Measurements from ENCODE around the gene SDF4.

The SDF4 gene

GRCh38 chr1:1228596-1229321 lies 3.0 kb downstream of the SDF4 start:
- no peak for DNase-seq (ENCODE audit: low read depth)

- no peak for DNase-seq (ENCODE audit: low read depth)
Measured at GRCh38 chr1:1228187-1228586, 3.6 kb downstream of the SDF4 start.

GRCh38 chr1:1227386-1227785 lies 4.4 kb downstream of the SDF4 start:
- DNase-seq (ENCODE audit: low read depth): no peak

DNA sequence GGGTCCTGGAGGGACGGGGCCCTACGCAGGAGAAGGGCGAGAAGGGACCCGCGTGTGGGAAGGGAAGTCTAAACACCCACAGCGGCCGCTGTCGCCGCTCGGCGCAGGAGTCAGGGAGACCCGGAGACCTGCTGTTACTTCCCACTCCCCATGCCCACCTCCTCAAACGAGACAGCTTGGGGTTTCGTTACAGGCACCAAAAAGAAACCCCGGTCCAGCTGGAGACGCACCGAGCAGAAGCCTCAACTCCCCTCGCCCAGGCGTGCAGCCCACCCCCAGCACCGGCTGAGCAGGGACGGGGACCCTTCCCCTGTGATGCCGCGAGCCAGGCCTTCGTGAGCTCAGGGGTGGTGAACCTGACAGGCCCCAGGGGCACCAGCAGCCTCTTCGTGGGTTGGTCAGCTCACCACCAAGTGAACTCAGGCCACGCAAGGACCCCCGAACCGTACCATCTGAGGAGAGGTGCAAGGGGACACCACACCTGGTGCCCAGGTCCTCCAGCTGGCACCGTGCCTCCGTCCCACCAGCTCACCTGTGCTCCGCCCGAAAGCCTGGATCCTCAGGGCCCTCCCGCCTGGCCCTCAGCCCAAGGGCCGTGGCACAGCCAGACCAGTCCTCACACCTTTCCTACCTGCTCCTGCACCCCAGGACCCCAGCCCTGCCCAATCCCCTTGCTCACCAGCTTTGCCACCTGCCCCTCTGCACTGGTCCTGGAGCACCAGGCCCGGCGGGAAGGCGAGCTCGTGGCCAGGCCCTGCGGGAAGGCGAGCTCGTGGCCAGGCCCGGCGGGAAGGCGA lies 5.0 kb downstream of the SDF4 start:
- DNase-seq (ENCODE audit: low read depth): no peak

GRCh38 chr1:1225913-1226312 lies 5.9 kb downstream of the SDF4 start:
- no peak for DNase-seq (ENCODE audit: low read depth)

- DNase-seq (ENCODE audit: low read depth): no peak
Measured at GRCh38 chr1:1225238-1225845, 6.5 kb downstream of the SDF4 start.

DNA sequence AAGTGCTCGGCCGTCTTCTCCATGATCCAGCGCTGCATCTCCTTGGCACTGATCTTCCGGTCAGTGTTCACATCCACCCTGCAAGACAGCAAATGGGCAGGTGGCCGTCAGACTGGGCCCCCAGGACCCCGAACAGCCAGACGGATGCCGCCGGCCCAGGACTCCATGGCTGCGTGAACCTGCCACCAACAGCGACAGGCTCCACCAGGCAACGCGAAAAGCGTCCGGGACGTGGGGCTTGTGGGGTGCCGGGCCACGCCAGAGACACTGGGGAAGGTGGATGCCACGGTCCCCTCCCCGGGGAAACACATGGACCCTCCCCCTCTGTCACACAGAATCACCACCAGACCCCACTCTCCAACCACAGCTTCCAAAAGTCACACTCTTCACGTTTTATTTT lies 7.9 kb downstream of the SDF4 start:
- no peak for DNase-seq (ENCODE audit: low read depth)

DNA sequence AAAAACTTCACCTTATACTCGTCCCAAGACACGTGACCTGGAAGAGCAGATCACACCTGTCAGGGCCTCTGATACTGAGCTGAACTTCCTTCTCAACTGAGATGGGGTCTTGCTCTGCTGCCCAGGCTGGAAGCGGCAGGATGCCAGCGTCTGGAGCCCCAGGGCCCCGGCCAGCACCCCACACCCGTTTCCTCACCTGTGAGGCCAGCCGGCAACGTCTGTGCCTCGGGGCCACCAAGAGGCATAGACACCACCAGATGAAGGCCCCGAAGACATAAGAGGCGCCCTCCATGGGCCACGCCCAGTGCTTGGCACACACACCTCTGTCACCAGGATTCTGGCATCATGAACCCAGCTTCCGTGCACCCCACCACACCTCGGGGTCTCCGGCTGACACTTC lies 8.5 kb downstream of the SDF4 start:
- DNase-seq (ENCODE audit: low read depth): no peak

DNA sequence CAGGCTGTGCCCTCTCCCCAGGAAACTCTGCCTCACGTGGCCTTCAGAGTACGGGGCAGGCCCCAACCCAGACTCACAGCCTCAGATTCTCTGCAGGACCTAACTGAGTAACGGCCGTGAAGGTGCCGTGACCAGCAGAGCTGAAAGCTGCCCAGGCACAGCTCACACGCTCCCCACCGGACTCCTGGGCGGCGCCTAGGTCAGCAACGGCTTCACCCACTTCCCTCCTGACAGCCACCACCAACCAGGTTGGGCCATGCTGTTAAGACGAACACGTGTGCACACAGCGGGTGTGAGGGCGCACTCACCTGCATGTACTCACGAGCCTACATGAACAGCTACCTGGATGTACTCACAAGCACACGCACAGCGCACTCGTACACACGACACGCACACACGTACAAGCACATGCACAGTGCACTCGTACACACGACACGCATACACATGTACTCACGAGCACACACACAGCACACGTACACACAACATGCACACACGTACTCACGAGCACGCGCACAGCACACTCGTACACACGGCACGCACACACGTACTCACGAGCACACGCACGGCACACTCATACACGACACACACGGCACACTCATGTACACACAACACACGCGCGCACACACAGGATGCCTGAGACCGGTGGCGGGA lies 9.1 kb downstream of the SDF4 start:
- DNase-seq (ENCODE audit: low read depth): no peak

DNA sequence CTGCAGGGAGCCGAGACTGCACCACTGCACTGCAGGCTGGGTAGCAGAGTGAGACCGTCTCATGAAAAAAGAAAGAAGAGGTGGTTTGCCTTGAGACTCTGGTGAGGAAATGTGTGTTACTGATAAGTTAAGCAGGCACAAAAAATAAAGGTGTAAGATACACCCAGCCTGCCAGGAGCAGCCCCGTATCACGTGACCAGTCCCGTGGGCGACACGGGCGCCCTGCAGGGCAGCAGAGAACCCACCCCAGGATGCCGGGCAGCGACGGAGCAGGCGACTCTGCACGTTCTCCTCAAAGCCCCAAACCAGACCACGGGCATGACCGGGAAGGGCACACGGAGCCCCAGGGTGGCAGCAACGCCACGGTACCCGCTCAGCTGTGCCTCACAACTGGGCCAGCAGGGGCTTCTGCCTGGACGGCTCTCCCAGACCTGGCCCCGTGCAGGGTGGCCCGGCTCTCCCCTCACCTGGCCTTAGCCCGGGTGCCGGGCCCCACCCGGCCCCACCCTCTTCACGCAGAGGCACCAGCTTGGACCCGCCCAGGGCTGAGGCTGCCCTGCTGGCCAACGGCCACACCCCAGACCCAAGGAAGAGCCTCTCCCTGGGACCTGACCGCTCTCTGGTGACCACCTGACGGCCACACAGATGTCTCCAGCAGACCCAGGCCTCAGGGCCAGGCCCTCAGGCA lies 9.8 kb downstream of the SDF4 start:
- DNase-seq (ENCODE audit: low read depth): no peak

GRCh38 chr1:1220197-1220596 lies 11.6 kb downstream of the SDF4 start:
- no peak for DNase-seq (ENCODE audit: low read depth)

DNA sequence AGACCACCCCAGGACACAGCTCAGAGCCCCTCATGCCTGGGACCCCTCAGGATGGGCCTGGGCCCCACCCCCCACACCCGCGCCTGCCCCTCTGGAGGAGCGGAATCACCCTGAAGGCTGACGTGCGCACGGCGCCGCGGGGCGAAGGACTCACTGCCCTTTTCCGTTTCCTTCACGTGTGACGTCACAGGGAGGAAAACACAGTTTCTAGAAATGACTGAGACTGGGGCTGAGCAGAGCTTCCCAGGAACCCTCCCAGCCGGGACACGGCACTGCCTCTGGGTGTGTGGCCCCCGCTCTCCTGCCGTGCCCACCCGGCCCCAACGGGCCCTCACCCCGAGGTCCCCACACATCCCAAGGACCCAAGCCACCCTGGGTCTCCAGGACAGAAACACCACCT lies 12.5 kb downstream of the SDF4 start:
- no peak for DNase-seq (ENCODE audit: low read depth)

- DNase-seq (ENCODE audit: low read depth): no peak
Measured at GRCh38 chr1:1218524-1219200, 13.1 kb downstream of the SDF4 start.

GRCh38 chr1:1217621-1218523 lies 13.9 kb downstream of the SDF4 start:
- DNase-seq (ENCODE audit: low read depth): no peak

DNA sequence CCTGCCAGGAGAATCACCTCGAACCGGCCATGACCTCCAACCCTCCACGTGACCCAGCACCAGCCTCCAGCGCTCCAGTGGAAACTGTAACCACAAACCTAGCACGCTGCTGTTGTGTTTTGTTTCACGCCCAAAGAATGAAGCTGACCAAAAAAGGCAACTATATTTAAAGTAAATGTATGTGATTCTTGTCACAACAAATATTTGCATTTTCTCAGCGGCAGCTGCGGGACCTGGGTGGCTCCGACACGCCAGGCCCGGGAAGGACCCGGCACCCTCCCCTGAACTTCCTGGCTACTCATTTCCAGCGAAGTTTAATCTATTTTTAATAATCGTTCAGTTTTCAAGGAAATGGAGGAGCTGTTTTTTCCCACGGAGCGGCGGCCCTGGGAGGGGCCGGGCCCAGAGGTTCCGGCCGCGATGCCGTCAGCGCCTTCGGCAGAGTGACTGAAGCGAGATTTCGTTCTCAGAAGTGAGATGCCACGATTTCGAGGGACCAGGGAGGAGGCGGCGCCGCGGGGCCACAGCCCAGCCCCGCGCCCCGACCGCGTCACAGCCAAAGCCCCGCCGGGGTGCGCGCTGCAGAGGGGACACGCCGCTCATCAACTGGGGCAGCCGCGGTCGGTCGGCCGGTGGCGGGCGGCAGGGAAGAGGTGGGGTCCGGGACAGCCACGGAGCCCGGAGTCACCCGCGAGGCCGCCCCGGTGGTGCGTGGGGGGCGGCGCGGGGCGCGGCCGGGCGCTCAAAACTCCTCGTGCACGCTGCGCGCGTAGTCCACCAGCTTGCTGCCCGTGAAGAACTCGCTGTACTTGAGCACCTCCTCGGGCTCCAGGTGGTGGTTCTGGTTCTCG lies 14.8 kb downstream of the SDF4 start:
- DNase-seq (ENCODE audit: low read depth): no peak

DNA sequence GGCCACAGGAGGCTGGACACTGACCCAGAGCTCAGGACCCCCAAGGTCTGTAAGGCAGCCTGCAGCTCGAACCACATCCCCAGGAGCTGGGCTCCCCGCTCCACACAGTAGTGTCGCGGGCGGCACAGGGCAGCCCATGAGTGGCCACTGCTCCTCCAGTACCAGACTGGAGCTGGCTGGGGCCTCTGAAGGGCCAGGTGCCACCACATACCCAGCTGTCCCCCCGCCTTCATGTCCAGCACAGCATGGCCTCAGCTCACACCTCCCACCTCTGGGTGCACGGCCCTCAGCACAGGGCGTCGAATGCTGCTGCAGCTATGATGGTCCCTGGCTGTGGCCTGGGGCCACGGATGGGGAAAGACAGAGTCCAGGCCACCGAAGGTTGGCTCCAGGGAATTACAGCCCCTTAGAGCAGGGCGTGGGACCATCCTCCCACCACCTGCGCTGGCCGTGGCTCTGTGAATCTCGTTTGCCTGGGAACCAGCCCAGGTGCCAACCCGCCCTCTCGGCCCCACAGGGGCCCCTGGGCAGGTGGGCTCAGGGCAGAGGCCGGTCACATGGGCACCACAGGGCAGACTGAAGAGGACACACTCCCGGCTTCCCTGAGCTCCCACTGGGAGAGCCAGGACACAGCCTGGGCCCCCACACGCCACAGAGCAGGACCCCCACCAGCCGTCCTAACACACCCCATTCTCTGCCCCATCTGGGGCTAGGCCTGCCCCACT lies 15.8 kb downstream of the SDF4 start:
- DNase-seq (ENCODE audit: low read depth): no peak

- no peak for DNase-seq (ENCODE audit: low read depth)
Measured at GRCh38 chr1:1215080-1215676, 16.6 kb downstream of the SDF4 start.

All from stimulated activated CD8-positive, alpha-beta memory T cell treated with anti-CD3 and anti-CD28 coated beads, Interleukin-12 subunit alpha, Interleukin-12 subunit beta, amount 100 ng/mL, for 4 hours (primary cell).